Epithelial cell of proximal tubule (primary cell): ENCODE measurements around the gene GALNTL6. TPM values are rescaled to one million over a fixed set of nuclear protein-coding genes. Genes with fewer than 3 reads are reported as not detected.

Source experiments
- DNase-seq: peaks from one replicate; pipeline ENCODE4 v3.0.0-alpha.2; 2011; ENCODE audit warnings: low read depth
- H3K4me3 ChIP-seq: 2 replicates; pipeline ENCODE4 v1.5.1; 2011; ENCODE audit warnings: low read depth, mild to moderate bottlenecking, low read length
- total RNA-seq: library from RNA; depleted of rRNA; stranded (reverse); fragments of >200 nt; gene quantifications from 2 replicates; pipeline ENCODE4 v1.2.3, GENCODE V29; 2015
- TF ChIP-seq, protein P1 (sequence below): conservative IDR thresholded peaks from 2 replicates; pipeline ENCODE4 v1.5.1; 2012; ENCODE audit warnings: low read depth, mild to moderate bottlenecking, low read length

Gene GALNTL6
- total RNA-seq, 1 donor from 2014 or later = not detected

DNA sequence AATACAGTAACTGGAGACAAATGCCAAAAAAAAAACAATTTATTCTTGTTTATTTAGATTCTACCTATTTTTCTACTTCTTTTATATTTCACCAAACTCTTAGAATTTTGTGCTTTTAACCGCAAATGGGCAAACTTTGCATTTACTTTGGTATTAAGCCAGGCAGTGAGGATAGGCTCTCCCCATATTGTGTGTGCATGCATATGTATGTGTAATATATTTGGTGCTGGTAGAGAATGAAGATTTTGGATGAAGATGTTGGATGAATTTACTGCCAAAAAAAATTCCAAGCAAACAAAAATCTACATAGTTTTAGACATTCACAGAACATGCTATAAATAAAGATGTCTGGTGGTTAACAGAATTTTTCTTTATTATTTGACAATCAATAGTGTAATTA is 30.3 kb downstream of the GALNTL6 start:
- no peak for DNase-seq
- TF ChIP-seq, protein P1, sequence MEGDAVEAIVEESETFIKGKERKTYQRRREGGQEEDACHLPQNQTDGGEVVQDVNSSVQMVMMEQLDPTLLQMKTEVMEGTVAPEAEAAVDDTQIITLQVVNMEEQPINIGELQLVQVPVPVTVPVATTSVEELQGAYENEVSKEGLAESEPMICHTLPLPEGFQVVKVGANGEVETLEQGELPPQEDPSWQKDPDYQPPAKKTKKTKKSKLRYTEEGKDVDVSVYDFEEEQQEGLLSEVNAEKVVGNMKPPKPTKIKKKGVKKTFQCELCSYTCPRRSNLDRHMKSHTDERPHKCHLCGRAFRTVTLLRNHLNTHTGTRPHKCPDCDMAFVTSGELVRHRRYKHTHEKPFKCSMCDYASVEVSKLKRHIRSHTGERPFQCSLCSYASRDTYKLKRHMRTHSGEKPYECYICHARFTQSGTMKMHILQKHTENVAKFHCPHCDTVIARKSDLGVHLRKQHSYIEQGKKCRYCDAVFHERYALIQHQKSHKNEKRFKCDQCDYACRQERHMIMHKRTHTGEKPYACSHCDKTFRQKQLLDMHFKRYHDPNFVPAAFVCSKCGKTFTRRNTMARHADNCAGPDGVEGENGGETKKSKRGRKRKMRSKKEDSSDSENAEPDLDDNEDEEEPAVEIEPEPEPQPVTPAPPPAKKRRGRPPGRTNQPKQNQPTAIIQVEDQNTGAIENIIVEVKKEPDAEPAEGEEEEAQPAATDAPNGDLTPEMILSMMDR = no peak
- no peak overlapping the region for H3K4me3 ChIP-seq

DNA sequence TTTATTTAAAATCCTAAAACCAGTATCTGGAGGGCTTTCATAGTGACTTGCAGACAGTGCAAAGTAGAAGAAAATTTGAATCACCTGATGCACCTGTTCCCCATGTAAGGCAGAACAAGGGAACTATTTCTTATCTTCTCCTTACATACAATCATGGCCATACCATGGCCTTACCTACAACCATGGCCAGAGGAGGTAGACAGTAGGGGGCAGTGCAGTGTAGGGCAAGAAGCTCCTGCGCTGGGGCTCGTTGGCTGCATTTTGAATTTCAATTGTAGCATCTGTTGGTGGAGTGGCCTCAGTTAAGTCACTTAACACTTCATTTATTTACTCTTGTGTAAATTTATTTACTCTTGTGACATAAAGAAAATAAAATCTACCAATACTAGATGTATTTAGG is 33.0 kb downstream of the GALNTL6 start:
- DNase-seq = no peak
- TF ChIP-seq, protein P1 = peak; percentile 97
- no peak overlapping the region for H3K4me3 ChIP-seq

DNA sequence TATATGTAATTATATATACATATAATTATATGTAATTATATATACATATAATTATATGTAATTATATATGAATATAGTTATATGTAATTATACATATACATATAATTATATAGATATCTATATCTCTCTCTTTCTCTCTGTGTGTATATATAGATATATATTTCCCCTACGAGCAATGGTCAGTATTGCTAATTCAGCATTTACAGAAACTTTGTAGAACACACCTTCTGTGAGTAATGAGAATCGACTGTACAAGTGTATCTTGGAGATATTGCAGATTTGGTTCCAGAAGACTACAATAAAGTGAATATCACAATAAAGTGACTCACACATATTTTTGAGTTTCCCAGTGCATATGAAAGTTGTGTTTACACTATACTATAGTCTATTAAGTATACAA is 33.7 kb downstream of the GALNTL6 start:
- TF ChIP-seq, protein P1 = no peak
- DNase-seq = no peak
- no peak overlapping the region for H3K4me3 ChIP-seq

DNA sequence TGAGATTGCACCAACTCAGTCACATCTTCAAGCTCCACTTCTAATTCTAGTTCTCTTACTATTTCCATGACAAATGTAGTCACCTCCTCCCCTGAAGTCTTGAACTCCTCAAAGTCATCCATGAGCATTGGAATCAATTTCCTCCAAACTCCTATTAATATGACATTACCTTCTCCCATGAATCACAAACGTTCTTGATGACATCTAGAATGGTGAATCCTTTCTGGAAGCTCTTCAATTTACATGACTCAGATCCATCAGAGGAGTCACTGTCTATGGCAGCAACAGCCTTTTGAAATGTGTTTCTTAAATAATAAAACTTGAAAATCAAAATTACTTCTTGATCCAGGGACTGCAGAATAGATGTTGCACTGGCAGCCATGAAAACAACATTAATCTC is 34.5 kb downstream of the GALNTL6 start:
- no peak for DNase-seq
- no peak overlapping the region for H3K4me3 ChIP-seq
- TF ChIP-seq, protein P1 = no peak

DNA sequence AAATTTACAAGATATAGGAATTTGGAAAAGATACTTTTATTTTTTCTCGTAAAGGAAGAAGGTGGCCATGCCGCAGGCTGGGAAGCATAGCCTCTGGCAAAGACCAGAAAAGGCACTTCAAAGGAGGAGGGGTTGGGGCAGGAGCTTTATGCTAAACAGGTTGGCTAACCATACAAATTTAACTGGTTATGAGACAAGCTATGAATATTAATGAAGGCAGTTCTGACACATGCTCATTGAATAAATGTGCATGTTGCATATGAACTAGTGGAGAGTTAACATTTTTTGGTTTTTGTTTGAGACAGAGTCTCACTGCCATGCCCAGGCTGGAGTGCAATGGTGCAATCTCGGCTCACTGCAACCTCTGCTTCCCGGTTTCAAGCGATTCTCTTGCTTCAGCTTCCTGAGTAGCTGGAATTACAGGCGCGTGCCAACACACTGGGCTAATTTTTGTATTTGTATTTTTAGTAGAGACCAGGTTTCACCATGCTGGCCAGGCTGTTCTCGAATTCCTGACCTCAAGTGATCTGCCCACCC is 36.5 kb downstream of the GALNTL6 start:
- TF ChIP-seq, protein P1 = no peak
- H3K4me3 ChIP-seq = no peak overlapping the region
- no peak for DNase-seq

DNA sequence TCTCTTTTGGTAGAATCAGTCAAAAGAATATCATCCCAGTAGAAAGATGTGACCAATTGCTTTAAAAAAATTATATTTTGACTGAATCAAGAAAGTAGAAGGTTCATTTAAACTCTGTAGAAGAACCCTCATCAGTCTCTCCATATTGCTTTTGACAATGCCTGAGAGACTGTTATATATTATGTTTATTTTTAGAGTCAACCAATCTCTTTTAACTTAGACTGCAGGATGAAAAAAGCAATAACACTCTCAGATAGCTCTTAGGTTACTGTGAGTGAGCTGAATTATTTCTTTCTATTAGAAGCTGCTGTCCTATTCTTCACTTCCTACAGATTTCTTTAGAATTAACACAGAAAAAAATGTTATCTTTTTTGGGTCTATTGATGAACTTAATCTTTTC is 38.1 kb downstream of the GALNTL6 start:
- TF ChIP-seq, protein P1 = no peak
- no peak for DNase-seq
- no peak overlapping the region for H3K4me3 ChIP-seq

DNA sequence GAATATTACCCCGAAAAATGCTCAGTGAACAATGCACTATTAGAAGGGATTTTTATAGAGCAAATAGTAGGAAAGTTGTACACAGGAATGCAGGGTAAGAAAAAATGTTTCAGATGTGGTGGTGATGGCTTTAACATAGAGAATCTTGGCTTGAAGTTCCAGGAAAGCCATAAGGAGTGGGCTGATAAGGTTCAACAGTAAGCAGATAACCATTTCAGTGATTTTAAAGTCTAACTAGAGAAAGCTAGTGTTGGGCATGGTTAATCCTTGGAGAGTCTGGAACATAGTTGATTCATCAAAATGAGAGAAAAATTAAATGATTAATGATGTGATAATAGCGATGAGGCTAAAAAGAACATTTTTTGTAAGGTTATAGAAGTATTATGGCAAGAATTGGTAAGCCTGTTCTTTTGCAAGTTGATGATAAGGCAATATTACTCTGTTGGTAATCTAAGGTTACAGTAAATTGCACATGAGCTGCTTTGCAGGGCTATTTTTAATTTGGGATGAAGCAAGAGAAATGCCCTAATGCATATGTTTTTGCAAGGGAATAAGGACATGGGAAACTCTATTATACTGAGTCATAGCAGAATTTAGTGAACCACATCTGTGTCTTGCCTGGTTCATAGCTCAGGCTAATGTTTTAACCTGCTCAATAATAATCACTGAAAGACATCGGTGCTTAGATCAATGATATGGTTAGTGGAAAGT is 44.3 kb downstream of the GALNTL6 start:
- no peak overlapping the region for H3K4me3 ChIP-seq
- TF ChIP-seq, protein P1 = no peak
- peak; percentile 61 for DNase-seq
